Cardiac fibroblast (primary cell): Measurements from ENCODE around the gene CAB39L.

Experiments
- DNase-seq, 2 donors: peaks; one replicate each; pipeline versions ENCODE4 v3.0.0 to v3.0.0-alpha.2; 2010; ENCODE audit warnings: low read depth in 2 of 2
- H3K4me3 ChIP-seq, 2 donors: replicated peaks in 1 of 2; 1 replicate in 1 of 2; 2 replicates in 1 of 2; pipeline ENCODE4 v1.5.1; 2011; ENCODE audit warnings: low read depth in 2 of 2, low read length in 2 of 2, mild to moderate bottlenecking in 2 of 2, moderate library complexity in 1 of 2
- TF ChIP-seq, protein P1 (sequence below): IDR thresholded peaks from one replicate; pipeline ENCODE4 v1.5.1; 2011; ENCODE audit warnings: low read depth, mild to moderate bottlenecking, low read length, inconsistent platforms

CAB39L gene

DNA sequence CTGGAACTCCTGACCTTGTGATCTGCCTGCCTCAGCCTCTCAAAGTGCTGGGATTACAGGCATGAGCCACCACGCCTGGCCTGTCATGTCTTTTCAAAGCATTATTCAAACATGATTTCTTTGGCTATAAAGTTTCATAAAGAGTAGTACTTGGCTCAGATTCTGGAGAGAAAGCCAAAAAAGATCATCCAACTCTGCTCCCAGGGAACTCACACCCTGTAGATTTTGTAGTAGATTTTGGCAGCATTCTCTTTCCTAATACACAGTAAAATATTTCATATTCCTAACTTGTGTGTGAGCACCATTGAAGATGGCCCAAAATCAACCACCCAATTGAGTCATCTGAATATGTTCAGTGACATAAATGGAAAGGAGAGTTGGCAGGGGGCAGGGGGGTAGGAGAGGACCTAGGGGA is 48.4 kb downstream of the CAB39L start:
- peak; percentile 19 to 36 for DNase-seq
- no peak overlapping the region for H3K4me3 ChIP-seq
- TF ChIP-seq, protein P1, sequence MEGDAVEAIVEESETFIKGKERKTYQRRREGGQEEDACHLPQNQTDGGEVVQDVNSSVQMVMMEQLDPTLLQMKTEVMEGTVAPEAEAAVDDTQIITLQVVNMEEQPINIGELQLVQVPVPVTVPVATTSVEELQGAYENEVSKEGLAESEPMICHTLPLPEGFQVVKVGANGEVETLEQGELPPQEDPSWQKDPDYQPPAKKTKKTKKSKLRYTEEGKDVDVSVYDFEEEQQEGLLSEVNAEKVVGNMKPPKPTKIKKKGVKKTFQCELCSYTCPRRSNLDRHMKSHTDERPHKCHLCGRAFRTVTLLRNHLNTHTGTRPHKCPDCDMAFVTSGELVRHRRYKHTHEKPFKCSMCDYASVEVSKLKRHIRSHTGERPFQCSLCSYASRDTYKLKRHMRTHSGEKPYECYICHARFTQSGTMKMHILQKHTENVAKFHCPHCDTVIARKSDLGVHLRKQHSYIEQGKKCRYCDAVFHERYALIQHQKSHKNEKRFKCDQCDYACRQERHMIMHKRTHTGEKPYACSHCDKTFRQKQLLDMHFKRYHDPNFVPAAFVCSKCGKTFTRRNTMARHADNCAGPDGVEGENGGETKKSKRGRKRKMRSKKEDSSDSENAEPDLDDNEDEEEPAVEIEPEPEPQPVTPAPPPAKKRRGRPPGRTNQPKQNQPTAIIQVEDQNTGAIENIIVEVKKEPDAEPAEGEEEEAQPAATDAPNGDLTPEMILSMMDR: no peak

DNA sequence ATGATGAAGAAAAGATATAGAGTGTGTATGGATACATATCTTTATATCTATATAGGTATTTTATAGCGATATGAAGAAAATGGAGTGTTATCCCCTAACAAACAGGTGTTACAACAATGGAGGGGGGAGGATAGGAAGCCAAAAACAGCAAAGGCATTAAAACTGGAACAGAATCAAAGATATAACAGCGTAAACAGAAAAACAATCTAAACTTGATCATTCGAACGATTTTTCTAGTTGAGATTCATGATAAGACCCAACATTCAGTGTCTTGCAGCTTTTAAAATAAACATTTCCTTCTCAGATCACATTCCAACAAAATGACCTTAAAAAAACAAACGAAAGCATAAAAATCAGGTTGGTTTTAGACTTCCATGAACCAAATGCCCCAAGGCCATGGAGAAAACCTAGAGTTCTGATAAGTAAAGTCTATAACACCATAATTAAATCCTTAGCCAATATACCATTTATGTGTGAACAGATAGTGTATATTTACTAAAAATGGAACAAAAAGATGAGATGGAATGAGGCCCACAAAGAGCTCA is 55.7 kb downstream of the CAB39L start:
- no peak overlapping the region for H3K4me3 ChIP-seq
- DNase-seq: no peak
- TF ChIP-seq, protein P1: no peak

DNA sequence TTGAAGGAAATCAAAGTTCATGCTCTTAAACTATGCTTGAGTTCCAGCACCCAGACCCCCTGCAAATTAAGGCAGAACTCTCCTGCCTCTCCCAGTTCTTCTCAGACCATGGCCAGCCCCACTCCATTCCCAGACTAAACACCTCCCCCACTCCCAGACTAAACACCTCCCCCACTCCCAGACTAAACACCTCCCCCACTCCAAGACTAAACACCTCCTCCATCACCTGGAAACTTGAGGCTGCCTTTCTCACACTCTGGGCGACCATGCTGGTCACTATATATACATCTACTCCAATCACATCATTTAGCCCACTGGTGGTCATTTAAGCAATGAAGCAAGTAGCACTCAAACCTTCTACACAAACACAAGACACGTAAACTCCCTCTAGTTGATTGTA is 57.2 kb downstream of the CAB39L start:
- TF ChIP-seq, protein P1: no peak
- H3K4me3 ChIP-seq: no peak overlapping the region
- DNase-seq: no peak

DNA sequence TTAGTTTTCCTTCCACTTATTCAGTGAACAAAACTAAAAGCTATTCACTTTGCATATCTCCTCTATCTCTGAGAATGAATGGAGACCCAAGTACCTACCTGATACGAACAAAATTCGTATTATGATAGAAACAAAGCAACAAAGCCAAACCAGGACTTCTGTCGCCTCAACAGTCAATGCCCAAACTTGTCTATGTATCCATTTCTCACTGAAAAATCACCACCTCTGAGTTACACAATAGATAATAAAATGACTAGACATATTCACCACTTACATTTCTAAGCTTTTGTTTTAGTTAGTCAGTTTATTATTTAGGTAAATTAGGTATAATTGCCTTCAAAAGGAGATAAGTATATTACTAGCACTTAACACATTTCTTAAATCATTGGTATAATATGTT is 67.7 kb downstream of the CAB39L start:
- TF ChIP-seq, protein P1: no peak
- H3K4me3 ChIP-seq: no peak overlapping the region
- no peak for DNase-seq

DNA sequence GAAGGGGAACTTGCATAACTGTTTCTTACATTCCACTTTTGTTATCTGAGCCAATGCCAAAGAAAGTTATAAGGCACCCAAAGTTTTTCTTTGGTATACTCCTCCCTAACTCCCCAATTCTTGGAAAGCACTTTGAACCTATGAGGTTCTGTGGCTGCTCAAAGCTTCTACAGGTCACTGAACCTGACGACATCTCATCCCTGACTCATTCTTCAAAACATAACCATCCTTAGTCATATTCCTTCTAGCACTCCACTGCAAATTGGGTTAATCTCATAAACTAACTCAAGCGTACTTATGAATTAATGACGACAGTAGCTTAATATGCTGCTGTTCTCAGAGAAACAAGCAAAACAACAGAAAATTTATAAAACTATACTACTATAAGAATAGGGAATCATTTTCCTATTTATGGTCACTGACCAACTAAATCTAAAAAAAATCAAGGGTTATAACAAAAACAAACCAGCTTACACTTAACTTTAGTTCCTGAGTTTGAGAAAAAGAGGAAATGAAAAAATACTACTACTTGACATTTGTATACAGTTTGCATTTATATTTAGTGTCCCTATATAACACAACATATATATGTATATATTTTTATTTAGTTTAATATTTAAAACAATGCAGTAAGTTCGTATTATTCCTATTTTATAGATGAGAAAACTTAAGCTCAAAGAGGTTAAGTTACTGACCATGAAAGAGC is 69.1 kb downstream of the CAB39L start:
- DNase-seq: peak; percentile 58 to 85
- H3K4me3 ChIP-seq: no peak overlapping the region
- TF ChIP-seq, protein P1: no peak

DNA sequence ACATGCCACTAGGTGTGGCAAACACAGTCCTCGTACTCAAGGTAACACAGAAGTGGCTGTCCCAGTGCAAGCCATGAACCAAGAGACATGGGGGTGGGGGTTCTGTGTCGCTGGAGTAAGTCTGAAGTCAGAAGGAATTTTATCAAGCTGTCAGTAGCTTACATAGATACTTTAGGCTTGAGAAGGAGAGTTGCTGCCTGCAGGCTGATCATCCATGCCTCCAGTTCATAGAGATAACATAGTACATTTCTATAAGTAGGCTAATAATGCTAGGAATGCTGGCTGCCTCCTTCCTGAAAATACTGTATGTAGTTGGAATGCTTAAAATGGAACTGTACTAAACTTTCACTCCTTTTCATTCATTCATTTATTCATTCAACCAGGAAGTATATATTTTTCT is 70.1 kb downstream of the CAB39L start:
- TF ChIP-seq, protein P1: no peak
- peak in 1 of 2 donors; percentile 35 for DNase-seq
- no peak overlapping the region for H3K4me3 ChIP-seq
